ENCODE data around the gene CFAP99. TPM values are rescaled to one million over a fixed set of nuclear protein-coding genes. Genes with fewer than 3 reads are reported as not detected.

CFAP99 gene
- total RNA-seq, 2 donors from 2014 or later, result not detected

DNA sequence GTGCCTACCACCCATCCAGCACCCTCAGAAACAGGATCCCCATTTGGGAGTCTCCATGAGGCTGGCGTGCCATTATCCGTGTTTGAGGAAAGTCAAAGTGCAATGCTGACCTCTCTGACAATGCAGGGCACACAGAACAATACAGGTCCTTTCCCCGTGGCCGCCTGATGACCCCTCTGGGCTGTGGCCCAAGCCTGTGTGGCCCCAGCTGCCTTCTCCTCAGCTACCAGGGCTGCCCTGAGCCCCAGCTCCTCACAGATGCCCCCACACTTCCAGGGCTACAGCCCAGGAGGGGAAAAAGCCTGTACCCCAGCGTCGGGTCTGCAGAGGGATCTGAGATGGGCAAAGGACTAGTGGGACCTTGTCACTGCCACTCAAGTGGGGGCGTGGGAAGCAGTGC is 15.8 kb upstream of the CFAP99 start:
- Histone ChIP-seq H3K4me3 (no peak overlapping the region), H3K36me3 (replicated peaks in 1 of 2; ENCODE audit: insufficient read depth in 1 of 2, low read depth in 2 of 2) (no peaks in the 10 kb centered on the region), H3K9me3 (no peaks in the 10 kb centered on the region), H3K27me3 (no peaks in the 10 kb centered on the region), H3K27ac (no peak overlapping the region), H3K4me1 (peaks cover 26% of the 10 kb centered on the region)
- 76 to 80% methylated on average over 5 of the region's 7 CpGs for WGBS, 2 donors
- DNase-seq, result no peak
- intact Hi-C loops (cut with DNase I), result no loop called here
- ATAC-seq, result no peak
- TF ChIP-seq, protein P1, sequence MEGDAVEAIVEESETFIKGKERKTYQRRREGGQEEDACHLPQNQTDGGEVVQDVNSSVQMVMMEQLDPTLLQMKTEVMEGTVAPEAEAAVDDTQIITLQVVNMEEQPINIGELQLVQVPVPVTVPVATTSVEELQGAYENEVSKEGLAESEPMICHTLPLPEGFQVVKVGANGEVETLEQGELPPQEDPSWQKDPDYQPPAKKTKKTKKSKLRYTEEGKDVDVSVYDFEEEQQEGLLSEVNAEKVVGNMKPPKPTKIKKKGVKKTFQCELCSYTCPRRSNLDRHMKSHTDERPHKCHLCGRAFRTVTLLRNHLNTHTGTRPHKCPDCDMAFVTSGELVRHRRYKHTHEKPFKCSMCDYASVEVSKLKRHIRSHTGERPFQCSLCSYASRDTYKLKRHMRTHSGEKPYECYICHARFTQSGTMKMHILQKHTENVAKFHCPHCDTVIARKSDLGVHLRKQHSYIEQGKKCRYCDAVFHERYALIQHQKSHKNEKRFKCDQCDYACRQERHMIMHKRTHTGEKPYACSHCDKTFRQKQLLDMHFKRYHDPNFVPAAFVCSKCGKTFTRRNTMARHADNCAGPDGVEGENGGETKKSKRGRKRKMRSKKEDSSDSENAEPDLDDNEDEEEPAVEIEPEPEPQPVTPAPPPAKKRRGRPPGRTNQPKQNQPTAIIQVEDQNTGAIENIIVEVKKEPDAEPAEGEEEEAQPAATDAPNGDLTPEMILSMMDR (IDR thresholded peaks at IDR 0.05), result no peak
- TF ChIP-seq POLR2A (IDR thresholded peaks at IDR 0.05), result no peak

DNA sequence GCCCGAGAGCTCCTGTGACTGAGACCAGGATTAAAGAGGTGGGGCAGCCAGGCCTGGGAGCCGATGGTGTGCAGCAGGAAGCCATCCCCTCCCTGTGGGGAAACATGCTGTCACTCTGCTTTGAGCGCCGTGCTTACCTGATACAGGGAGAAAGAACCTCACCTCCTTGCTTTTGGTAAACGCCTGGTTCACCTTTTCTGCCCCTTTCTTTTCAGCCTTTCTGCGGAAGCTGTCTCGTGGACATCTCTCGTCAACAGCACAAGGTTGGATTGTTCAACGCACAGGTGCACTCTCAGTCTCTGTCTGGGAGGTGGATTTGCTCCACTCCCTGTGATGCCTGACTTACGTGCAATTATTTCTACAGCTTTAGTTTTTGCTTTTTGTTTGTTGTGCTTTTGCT is 12.3 kb upstream of the CFAP99 start:
- intact Hi-C loops (cut with DNase I), result no loop called here
- ATAC-seq, result no peak
- Histone ChIP-seq H3K4me1 (peaks cover 16% of the 10 kb centered on the region), H3K27ac (no peak overlapping the region), H3K4me3 (no peak overlapping the region), H3K36me3 (replicated peaks in 1 of 2; ENCODE audit: insufficient read depth in 1 of 2, low read depth in 2 of 2) (no peaks in the 10 kb centered on the region), H3K9me3 (no peaks in the 10 kb centered on the region), H3K27me3 (no peaks in the 10 kb centered on the region)
- 73 to 82% methylated on average over 10 of the region's 10 CpGs for WGBS, 2 donors
- no peak for TF ChIP-seq POLR2A (IDR thresholded peaks at IDR 0.05)
- TF ChIP-seq, protein P1 (IDR thresholded peaks at IDR 0.05), result no peak
- no peak for DNase-seq

DNA sequence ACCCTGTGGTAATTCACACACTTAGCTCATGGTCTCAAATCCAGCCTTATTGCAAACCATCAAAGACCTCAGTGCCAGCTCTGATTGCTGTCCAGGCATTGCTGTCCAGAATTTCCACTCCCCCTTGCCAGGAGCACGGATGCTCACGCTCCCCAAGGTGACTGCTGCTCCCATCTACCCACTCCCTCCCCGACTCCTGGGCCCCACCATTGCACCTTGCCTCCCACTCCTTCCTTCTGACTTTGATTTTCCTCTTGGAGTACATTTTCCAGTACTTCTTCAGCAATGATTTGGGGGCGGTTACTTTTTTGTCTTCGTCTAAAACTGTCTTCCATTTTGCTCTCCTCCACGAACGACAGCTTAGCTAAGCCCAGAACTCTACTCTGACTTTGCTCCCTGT is 11.8 kb upstream of the CFAP99 start:
- Histone ChIP-seq H3K36me3 (replicated peaks in 1 of 2; ENCODE audit: insufficient read depth in 1 of 2, low read depth in 2 of 2) (no peaks in the 10 kb centered on the region), H3K4me1 (peaks cover 11% of the 10 kb centered on the region), H3K27ac (no peak overlapping the region), H3K27me3 (no peaks in the 10 kb centered on the region), H3K4me3 (no peak overlapping the region), H3K9me3 (no peaks in the 10 kb centered on the region)
- intact Hi-C loops (cut with DNase I), result no loop called here
- ATAC-seq (no peak), DNase-seq (no peak)
- TF ChIP-seq, protein P1 (IDR thresholded peaks at IDR 0.05), result no peak
- TF ChIP-seq POLR2A (IDR thresholded peaks at IDR 0.05), result no peak
- 63 to 69% methylated on average over 7 of the region's 7 CpGs for WGBS, 2 donors

DNA sequence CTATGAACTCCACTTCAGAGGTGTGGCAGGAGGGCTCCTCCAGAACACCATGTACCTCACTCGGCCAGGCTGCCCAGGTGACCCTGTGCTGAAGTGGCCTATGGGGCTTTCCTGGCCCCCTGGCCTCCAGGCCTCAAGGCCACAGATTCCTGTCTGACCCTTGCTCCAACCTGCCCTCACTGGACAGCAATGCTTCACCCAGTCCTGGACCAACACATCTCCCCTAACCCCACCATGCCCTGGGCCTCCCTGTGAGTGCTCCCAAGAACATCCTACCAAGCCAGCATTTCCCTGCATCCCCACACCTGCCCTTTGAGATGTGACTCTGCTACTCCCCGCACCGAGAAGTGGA is 10.8 kb upstream of the CFAP99 start:
- Histone ChIP-seq H3K36me3 (replicated peaks in 1 of 2; ENCODE audit: insufficient read depth in 1 of 2, low read depth in 2 of 2) (no peaks in the 10 kb centered on the region), H3K4me3 (no peak overlapping the region), H3K27ac (no peak overlapping the region), H3K27me3 (no peaks in the 10 kb centered on the region), H3K4me1 (peaks cover 8% of the 10 kb centered on the region), H3K9me3 (no peaks in the 10 kb centered on the region)
- DNase-seq, result no peak
- intact Hi-C loops (cut with DNase I), result no loop called here
- WGBS, 2 donors, result 76 to 83% methylated on average over 2 to 3 of the region's 3 CpGs
- TF ChIP-seq POLR2A (IDR thresholded peaks at IDR 0.05), result no peak
- TF ChIP-seq, protein P1 (IDR thresholded peaks at IDR 0.05), result no peak
- no peak for ATAC-seq

DNA sequence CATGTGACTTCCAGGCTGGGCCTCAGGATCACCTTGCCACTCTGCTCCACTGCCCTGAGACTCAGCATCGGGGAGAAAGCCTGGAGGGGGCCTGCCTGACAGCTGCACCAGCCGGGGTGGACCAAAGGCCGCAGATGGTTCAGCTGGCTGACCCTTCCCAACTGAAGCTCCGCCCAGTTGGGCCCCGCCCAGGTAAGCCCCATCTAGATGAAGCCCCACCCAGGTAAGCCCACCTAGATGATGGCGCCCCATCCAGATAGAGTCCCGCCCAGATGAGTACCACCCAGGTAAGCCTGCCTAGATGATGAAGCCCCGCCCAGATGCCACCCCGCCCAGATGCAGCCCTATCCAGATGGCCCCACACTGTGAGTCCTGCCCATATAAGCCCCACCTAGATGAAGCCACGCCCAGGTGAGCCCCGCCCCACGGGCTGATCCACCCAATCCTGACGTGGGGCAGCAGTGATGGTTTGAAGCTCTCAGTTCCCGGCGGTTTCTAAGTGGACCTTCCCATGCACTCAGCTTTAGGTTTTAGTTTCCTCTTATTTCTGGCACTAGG is 10.3 kb upstream of the CFAP99 start:
- H3K4me3 ChIP-seq, result no peak overlapping the region
- 59 to 78% methylated on average over 6 to 14 of the region's 15 CpGs for WGBS, 2 donors
- intact Hi-C loops (cut with DNase I), result no loop called here
- ATAC-seq (no peak), DNase-seq (no peak)
- TF ChIP-seq, protein P1 (IDR thresholded peaks at IDR 0.05), result no peak
- TF ChIP-seq POLR2A (IDR thresholded peaks at IDR 0.05), result no peak
- H3K27ac ChIP-seq, result no peak overlapping the region
- H3K27me3 ChIP-seq, result no peaks in the 10 kb centered on the region
- H3K4me1 ChIP-seq, result peaks cover 12% of the 10 kb centered on the region
- no peaks in the 10 kb centered on the region for H3K36me3 ChIP-seq (replicated peaks in 1 of 2; ENCODE audit: insufficient read depth in 1 of 2, low read depth in 2 of 2)
- no peaks in the 10 kb centered on the region for H3K9me3 ChIP-seq
